Measurements from ENCODE around the gene POC1A.
A peak's percentile ranks its signal among the peaks of the same experiment; 100 is the strongest.
"Not testable (repeated sequence)": the region's sequence is repeated elsewhere in the genome, so short reads cannot be mapped to it uniquely, and the experiment has no call there.

POC1A gene

DNA sequence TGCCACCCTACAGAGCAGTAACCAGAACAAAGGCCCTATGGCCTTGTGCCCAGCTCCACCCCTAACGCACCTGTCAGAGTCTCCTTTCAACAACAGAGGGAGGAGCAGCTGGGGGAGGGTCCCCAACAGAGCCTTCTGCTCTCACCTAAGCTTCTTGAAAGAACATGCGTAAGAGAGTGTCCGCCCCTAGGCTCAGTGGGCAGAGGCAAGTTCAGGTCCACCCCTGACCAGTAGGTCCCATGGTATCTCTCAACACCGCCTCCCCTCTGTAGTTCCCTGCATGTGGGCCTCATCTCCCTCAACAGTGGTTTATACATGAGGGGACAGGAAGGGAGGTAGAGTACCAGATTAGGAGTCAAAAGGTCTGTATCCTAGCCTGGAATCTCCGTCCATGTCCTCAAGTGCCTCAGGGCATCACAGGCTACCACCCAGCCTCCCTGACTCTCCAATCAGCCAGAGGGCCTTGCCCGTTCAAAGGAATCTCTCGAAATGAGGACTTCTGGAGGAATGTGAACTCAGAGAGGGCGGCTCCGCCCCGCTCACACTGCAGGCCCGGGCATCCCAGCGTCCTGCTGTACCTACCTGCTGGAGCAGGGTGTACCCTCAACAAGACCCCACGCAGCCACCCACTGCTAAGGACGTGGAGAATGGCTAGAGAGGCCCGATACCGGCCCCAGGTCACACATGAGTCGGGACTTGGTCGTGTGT is 680 bp downstream of the POC1A start:
- no peak for DNase-seq

DNA sequence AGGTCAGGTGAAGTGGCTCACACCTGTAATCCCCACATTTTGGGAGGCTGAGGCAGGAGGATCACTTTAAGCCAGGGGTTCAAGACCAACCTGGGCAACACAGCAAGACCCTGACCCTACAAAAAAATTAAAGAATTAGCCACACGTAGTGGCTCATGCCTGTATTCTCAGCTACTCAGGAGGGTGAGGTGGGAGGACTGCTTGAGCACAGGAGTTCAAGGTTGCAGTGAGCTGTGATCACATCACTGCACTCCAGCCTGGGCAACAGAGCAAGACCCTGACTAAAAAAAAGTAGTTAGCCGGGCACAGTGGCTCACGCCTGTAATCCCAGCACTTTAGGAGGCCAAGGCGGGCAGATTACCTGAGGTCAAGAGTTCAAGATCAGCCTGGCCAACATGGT is 2.2 kb downstream of the POC1A start:
- DNase-seq: not testable (repeated sequence)

GRCh38 chr3:52150860-52151259 is 3.4 kb downstream of the POC1A start:
- DNase-seq: no peak

DNA sequence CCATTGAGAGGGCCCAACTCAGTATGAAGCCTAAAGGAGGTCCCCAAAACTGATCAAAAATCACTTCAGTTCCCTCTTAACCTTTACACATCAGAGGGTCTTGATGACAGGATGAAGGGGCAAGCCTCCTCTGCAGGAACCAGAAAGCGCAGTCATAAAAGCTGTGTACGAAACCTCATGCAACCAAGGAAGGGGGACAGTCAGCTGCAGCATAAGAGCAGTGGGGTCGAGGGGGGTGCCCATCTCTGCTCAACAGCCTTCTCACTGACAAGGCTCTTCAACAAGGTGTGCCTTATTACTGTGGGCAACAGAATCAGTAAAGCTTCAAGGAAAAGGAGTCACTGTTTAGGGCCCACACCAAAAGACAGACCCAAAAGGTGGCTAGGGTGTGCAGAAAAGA is 3.9 kb downstream of the POC1A start:
- DNase-seq: no peak

GRCh38 chr3:52149726-52150125 is 4.5 kb downstream of the POC1A start:
- no peak for DNase-seq

- no peak for DNase-seq
Observed at GRCh38 chr3:52149021-52149420, 5.2 kb downstream of the POC1A start.

GRCh38 chr3:52147804-52148203 is 6.4 kb downstream of the POC1A start:
- no peak for DNase-seq

- DNase-seq: no peak
Observed at GRCh38 chr3:52146811-52147210, 7.4 kb downstream of the POC1A start.

DNA sequence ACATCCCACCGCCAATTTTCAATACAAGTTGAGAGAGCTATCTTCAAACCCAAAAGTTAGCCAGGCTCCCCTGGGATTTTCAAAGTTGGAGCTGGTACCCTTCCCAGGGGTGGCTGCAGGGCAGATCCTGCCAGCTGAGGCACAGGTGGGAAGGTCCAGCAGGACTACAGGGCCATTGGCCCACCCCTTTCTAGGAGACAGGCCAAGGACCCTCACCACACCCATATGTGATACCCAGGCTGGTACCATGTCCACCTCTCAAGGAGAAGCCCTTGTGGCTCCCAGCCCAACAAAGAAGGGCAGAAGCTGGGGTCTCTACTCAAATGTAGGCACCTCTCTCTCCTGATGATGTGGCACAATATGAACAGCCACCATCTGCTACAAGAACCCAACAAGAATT is 8.0 kb downstream of the POC1A start:
- no peak for DNase-seq

GRCh38 chr3:52145736-52146110 is 8.5 kb downstream of the POC1A start:
- DNase-seq: no peak

- DNase-seq: no peak
Observed at GRCh38 chr3:52144796-52145735, 9.2 kb downstream of the POC1A start.

GRCh38 chr3:52144034-52144795 is 10.0 kb downstream of the POC1A start:
- peak in 56 of 58 donors; percentile 24 to 90 (median 68) for DNase-seq

DNA sequence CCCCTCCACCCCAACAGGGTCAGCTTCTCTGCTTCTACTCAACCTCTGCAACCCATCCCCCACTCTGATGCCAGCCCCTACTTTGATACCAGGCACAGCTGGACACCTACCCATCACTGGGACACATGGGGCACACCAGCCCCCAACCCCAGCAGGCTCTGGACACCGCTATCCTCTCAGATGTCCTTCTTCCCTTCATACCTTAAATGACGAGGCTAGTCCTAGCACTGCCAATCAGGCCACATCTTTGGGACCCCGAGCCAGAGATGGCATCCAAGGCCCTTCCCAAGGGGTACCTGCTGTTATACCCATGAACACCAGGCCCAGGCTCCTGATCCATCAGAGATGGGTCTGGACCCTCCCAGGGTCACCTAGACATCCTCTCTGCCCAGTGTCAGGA is 10.6 kb downstream of the POC1A start:
- DNase-seq: no peak

DNA sequence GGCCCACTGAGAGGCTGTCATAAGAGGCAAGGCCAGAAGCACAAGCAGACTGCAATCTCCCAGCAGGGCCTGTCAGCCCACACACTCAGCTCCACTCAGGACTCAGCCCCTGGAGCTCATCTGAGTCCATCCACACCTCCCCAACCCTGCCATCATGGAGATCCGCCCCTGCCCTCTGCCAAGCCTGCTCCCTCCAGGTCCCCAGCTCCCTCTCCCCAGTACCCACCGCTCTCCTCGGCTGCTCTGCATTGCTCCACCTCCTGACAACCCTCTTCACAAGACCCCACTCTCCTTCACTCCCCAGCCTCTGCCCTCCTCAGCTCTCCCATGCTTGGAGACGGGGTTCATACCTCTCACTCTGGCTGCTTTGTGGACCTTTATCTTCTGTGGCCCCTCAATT is 11.1 kb downstream of the POC1A start:
- no peak for DNase-seq

- DNase-seq: no peak
Observed at GRCh38 chr3:52141751-52142150, 12.5 kb downstream of the POC1A start.

DNA sequence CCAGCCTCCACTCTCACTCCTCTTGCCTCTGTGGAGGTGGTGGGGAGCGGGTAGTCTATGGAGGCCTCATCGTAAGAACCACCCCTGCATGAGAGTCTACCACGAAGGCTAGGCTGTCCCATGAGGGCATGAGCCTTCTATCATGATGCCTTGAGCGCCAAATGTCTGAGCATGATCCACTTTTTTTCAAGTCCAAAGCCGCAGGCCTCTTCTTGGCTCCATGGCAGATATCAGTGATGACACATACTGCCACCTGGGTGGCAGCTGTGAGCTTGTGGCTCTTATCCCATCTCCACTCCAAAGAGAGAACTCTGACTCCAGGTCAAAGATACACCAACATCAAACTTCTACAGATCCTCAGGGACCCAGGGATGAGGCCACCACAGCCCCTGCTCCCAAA is 13.5 kb downstream of the POC1A start:
- no peak for DNase-seq

GRCh38 chr3:52140000-52140399 is 14.2 kb downstream of the POC1A start:
- peak in 11 of 58 donors; percentile 11 to 58 (median 20) for DNase-seq

- DNase-seq: no peak
Observed at GRCh38 chr3:52137311-52137710, 16.9 kb downstream of the POC1A start.

- DNase-seq: no peak
Observed at GRCh38 chr3:52136513-52136912, 17.7 kb downstream of the POC1A start.

DNA sequence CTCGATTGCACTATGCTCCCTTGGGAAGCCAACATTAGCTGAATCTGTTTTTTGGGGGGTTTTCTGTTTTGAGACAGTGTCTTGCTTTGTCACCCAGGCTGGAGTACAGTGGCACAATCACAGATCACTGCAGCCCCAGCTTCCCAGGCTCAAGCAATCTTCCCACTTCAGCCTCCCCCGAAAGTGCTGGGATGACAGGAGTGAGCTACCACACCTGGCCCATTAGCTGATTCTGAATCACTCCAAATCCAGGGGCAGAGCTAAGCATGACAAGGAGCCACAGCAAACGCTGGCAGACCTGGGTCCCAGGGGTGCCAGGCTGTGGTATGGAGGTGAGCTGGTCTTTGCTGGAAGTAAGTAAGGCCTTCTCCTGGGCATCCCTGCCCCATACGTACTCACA is 18.9 kb downstream of the POC1A start:
- no peak for DNase-seq

DNA sequence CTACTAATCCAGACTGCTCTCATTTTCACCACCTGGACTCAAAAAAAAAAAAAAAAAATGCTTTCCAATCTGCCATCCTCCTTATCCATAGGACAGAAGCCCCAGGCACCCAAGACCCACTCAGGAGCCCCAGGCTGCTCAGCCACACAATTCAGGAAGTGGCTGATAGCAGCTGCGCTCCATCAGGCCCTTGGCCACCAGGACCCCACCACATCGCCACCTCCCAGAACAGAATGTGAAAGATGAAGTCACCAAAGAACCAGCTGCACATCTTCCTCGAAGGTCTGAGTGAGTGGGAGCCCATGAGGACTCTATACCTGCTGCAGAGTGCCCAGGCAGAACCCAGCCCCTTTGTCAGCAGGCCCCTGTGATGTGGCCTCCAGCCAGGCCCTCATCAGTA is 19.5 kb downstream of the POC1A start:
- no peak for DNase-seq

DNA sequence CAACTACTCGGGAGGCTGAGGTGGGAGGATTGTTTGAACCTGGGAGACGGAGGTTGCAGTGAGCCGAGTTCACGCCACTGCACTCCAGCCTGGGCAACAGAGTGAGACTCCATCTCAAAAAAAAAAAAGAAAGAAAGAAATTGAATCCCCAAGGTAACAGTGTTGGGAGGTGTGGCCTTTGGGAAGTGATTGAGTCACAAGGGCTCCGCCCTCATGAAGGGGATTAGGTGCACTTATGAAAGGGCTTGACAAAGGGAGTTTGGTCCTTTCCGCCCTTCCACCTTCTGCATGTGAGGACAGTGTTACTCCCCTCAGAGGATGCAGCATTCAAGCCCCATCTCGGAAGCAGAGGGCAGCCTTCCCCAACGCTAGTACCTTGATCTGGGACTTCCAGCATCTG is 21.3 kb downstream of the POC1A start:
- no peak for DNase-seq

Data from anterior cingulate cortex (tissue), 58 donors.